K562 (cell line): ENCODE data around the gene NINL. TPM values are rescaled to one million over a fixed set of nuclear protein-coding genes. Genes with fewer than 3 reads are reported as not detected.

ENCODE experiments used
- ATAC-seq: fragments of 200-7000 bp; cut with Tn5 transposase; 3 replicates; pipeline ENCODE4 v1.9.1; 2020; ENCODE audit warnings: moderate library complexity
- BruUV-seq: library from RNA; stranded (reverse); fragments of 400-500 nt; replicated peaks from 2 replicates; lab custom pipeline; 2021; lab: Mats Ljungman, UMichigan
- CTCF ChIA-PET: fragments of 300-600 bp; formaldehyde crosslinking; extraction: SDS; loops from one replicate; lab custom pipeline; 2021; ENCODE audit warnings: low intra/inter-chr PET ratio; lab: Yijun Ruan, JAX
- POLR2A ChIA-PET: fragments of 300-600, 350-650 bp; sonication (Branson Sonifier 250); formaldehyde crosslinking; extraction: SDS; loops from one replicate; lab custom pipeline; 2021; ENCODE audit warnings: antibody characterized with exemption, inconsistent platforms; lab: Yijun Ruan, JAX
- DNase-seq, 4 experiments: peaks; one replicate each; pipeline versions ENCODE4 v3.0.0 to v3.0.0-alpha.2; 2011 to 2018; ENCODE audit warnings: low spot score in 3 of 4, mixed read lengths in 3 of 4; ENCODE audit errors: extremely low read depth in 1 of 4
- FAIRE-seq: peaks from 2 replicates; lab custom pipeline; 2011; peaks lifted over from hg19 to GRCh38; lab: Jason Lieb, UNC
- H2AFZ ChIP-seq: 2 replicates; pipeline ENCODE4 v1.6.0; 2011; ENCODE audit warnings: low read depth, low read length, control low read depth, inconsistent platforms
- H3K27ac ChIP-seq: fragments of 200-600 bp; 3 replicates; pipeline ENCODE4 v1.8.0; 2011; ENCODE audit warnings: low read depth, mild to moderate bottlenecking, control low read depth, inconsistent platforms, low read length, moderate library complexity, mixed read lengths; ENCODE audit errors: extremely low read depth
- H3K27me3 ChIP-seq, 2 experiments: fragments of 300-600 bp in 1 of 2; 2 replicates in 1 of 2; 3 replicates in 1 of 2; pipeline versions ENCODE4 v1.6.0 to v1.8.0; 2011; ENCODE audit warnings: inconsistent platforms in 2 of 2, low read length in 2 of 2, mild to moderate bottlenecking in 1 of 2, mixed read lengths in 1 of 2, moderate library complexity in 1 of 2; ENCODE audit not compliant: control insufficient read depth in 2 of 2, insufficient read depth in 2 of 2
- H3K36me3 ChIP-seq: fragments of 300-600 bp; 3 replicates; pipeline ENCODE4 v1.8.0; 2011; ENCODE audit warnings: mild to moderate bottlenecking, low read length, inconsistent platforms; ENCODE audit not compliant: control insufficient read depth, insufficient read depth
- H3K4me1 ChIP-seq, 2 experiments: fragments of 200-600 bp in 1 of 2; replicated peaks in 1 of 2; 2 replicates in 1 of 2; 3 replicates in 1 of 2; pipeline versions ENCODE4 v1.5.1 to v1.8.0; 2011; ENCODE audit warnings: inconsistent platforms in 2 of 2, low read length in 2 of 2, mild to moderate bottlenecking in 1 of 2, mixed read lengths in 1 of 2, moderate library complexity in 1 of 2; ENCODE audit not compliant: control insufficient read depth in 2 of 2, insufficient read depth in 2 of 2
- H3K4me2 ChIP-seq: 2 replicates; pipeline ENCODE4 v1.6.1; 2011; ENCODE audit warnings: low read length, control low read depth, inconsistent platforms, mixed read lengths; ENCODE audit not compliant: insufficient read depth
- H3K4me3 ChIP-seq: fragments of 200-600 bp; sonication (generic), shearing (Covaris generic); 2 replicates; pipeline ENCODE4 v1.5.1; 2016; ENCODE audit warnings: control low read depth, inconsistent platforms
- H3K79me2 ChIP-seq: fragments of 200-600 bp; 3 replicates; pipeline ENCODE4 v1.8.0; 2011; ENCODE audit warnings: low read length, inconsistent platforms; ENCODE audit not compliant: control insufficient read depth, insufficient read depth
- H3K9ac ChIP-seq, 2 experiments: 2 replicates each; pipeline versions ENCODE4 v1.6.0 to v1.6.1; 2011; ENCODE audit warnings: low read depth in 2 of 2, low read length in 2 of 2, control low read depth in 1 of 2, inconsistent platforms in 1 of 2, mild to moderate bottlenecking in 1 of 2, mixed read lengths in 1 of 2; ENCODE audit not compliant: insufficient read depth in 1 of 2
- H3K9me1 ChIP-seq: one replicate; pipeline ENCODE4 v1.6.0; 2011; ENCODE audit warnings: inconsistent platforms, mild to moderate bottlenecking, low read length, moderate library complexity; ENCODE audit not compliant: control insufficient read depth, insufficient read depth
- H3K9me3 ChIP-seq: replicated peaks from 2 replicates; pipeline ENCODE4 v1.5.1; 2011; ENCODE audit warnings: low read depth, low read length, inconsistent platforms; ENCODE audit not compliant: control insufficient read depth, insufficient read depth
- H4K20me1 ChIP-seq: replicated peaks from 2 replicates; pipeline ENCODE4 v1.6.1; 2011; ENCODE audit warnings: low read length, inconsistent platforms, mixed read lengths; ENCODE audit not compliant: control insufficient read depth, insufficient read depth
- COPS2 ChIP-seq: fragments of 450-650 bp; conservative IDR thresholded peaks from 2 replicates; pipeline ENCODE4 v1.6.1; 2016; ENCODE audit warnings: mild to moderate bottlenecking, moderate library complexity
- HMGXB4 ChIP-seq: sonication (generic); formaldehyde crosslinking; IDR thresholded peaks from 2 replicates; pipeline ENCODE4 v1.8.1; 2023; ENCODE audit warnings: mild to moderate bottlenecking, missing genetic modification reagents
- KAT7 ChIP-seq: sonication (generic); formaldehyde crosslinking; IDR thresholded peaks from 2 replicates; pipeline ENCODE4 v1.8.0; 2022; ENCODE audit warnings: missing genetic modification reagents, mild to moderate bottlenecking, borderline replicate concordance
- KLF6 ChIP-seq: fragments of 250-450 bp; sonication (Bioruptor Pico); IDR thresholded peaks from 2 replicates; pipeline ENCODE4 v1.4.0; 2020; ENCODE audit warnings: mild to moderate bottlenecking, moderate library complexity, borderline replicate concordance
- PHB2 ChIP-seq: fragments of 450-650 bp; IDR thresholded peaks from 2 replicates; pipeline ENCODE4 v1.6.1; 2017; ENCODE audit warnings: low read depth
- PHTF2 ChIP-seq: fragments of 250-450 bp; sonication (Bioruptor Pico); IDR thresholded peaks from 2 replicates; pipeline ENCODE4 v1.5.0; 2021; ENCODE audit warnings: mild to moderate bottlenecking
- RBBP5 ChIP-seq: fragments of 200-600 bp; sonication (generic); IDR thresholded peaks from 2 replicates; pipeline ENCODE4 v1.6.1; 2012; ENCODE audit warnings: borderline replicate concordance, mild to moderate bottlenecking, low read length, control low read depth, inconsistent platforms; ENCODE audit not compliant: insufficient read depth, poor library complexity, severe bottlenecking
- SP2 ChIP-seq: IDR thresholded peaks from 2 replicates; pipeline ENCODE4 v1.6.1; 2011; ENCODE audit warnings: mild to moderate bottlenecking, low read depth, low read length, moderate library complexity; ENCODE audit not compliant: poor library complexity, severe bottlenecking; ENCODE audit errors: extremely low read depth
- TRIM28 ChIP-seq: fragments of 450-650 bp; IDR thresholded peaks from 2 replicates; pipeline ENCODE4 v1.6.1; 2017
- WHSC1 ChIP-seq: IDR thresholded peaks from one replicate; pipeline ENCODE4 v1.6.1; 2012; ENCODE audit warnings: low read length, control low read depth, inconsistent platforms
- ZNF263 ChIP-seq: sonication (generic); formaldehyde crosslinking; IDR thresholded peaks from 2 replicates; pipeline ENCODE4 v1.8.0; 2022; ENCODE audit warnings: mild to moderate bottlenecking, missing genetic modification reagents, borderline replicate concordance
- WGBS: fragments of 100-300 bp; shearing (Covaris generic); methylation state at CpG from one replicate; pipeline ENCODE4 v1.1.6; 2016; ENCODE audit warnings: low coverage, mixed read lengths; ENCODE audit not compliant: insufficient coverage; ENCODE audit errors: missing lambda C conversion rate; 5-methylcytosine and 5-hydroxymethylcytosine counted together
- in situ Hi-C: fragments of 300-500 bp; cut with MboI; formaldehyde crosslinking; loops from 4 replicates; pipeline ENCODE4 v1.15.0; 2018; ENCODE audit warnings: inconsistent platforms, mixed read lengths
- intact Hi-C: fragments of 100-400 bp; cut with micrococcal nuclease; formaldehyde crosslinking; loops from 2 replicates; pipeline ENCODE4 v1.14.2; 2022
- polyA plus RNA-seq, 8 experiments: library from polyadenylated mRNA; depleted of rRNA in 4 of 8; stranded (reverse) in 5 of 8; unstranded in 3 of 8; fragments of >200 nt; fragmentation: Nextera tagmentation in 2 of 8; fragmentation: Illumina TruSeq in 1 of 8; extraction: Ambion mirVana in 2 of 8; extraction: Trizol in 1 of 8; gene quantifications; 2 replicates each; pipeline versions ENCODE4 v1.2.1 to v1.2.3, GENCODE V29; 2011 to 2014; ENCODE audit warnings: inconsistent platforms in 1 of 8, missing spikeins in 1 of 8
- total RNA-seq, 7 experiments: library from RNA; depleted of rRNA in 6 of 7; stranded (reverse); fragments of >200 nt in 6 of 7; fragmentation: Illumina TruSeq in 2 of 7; extraction: Trizol in 2 of 7; gene quantifications; 2 replicates each; pipeline versions ENCODE4 v1.2.1 to v1.2.3, GENCODE V29; 2011 to 2021; ENCODE audit warnings: low replicate concordance in 1 of 7
- TF ChIP-seq, protein P1 (sequence below): fragments of 250-450 bp; sonication (Bioruptor Pico); IDR thresholded peaks from 2 replicates; pipeline ENCODE4 v1.8.0; 2022; ENCODE audit warnings: moderate library complexity, mild to moderate bottlenecking, inconsistent platforms
- TF ChIP-seq, protein P2 (sequence below): fragments of 450-650 bp; IDR thresholded peaks from 2 replicates; pipeline ENCODE4 v1.7.0; 2016; ENCODE audit warnings: borderline replicate concordance

The NINL gene
- total and polyA plus RNA-seq, 9 of the 15 experiments (the other 6 are each of a cell fraction or from before 2014, with no cell fraction given), result 0.03 to 0.22 (median 0.05) TPM; not detected in 5

GRCh38 chr20:25527949-25528348 is 57.4 kb downstream of the NINL start:
- 0% methylated on average over 2 of the region's 2 CpGs for WGBS
- FAIRE-seq (no peak), DNase-seq (no peak), ATAC-seq (no peak)
- no peak overlapping the region for H3K4me2 ChIP-seq
- TF ChIP-seq ZNF263 (CRISPR knock-in tag) (no peak), TRIM28 (no peak), KLF6 (CRISPR knock-in tag) (no peak), WHSC1 (no peak)
- TF ChIP-seq, protein P1, sequence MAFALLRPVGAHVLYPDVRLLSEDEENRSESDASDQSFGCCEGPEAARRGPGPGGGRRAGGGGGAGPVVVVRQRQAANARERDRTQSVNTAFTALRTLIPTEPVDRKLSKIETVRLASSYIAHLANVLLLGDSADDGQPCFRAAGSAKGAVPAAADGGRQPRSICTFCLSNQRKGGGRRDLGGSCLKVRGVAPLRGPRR (CRISPR knock-in tag), result no peak
- no peak overlapping the region for H2AFZ ChIP-seq
- no peaks in the 10 kb centered on the region for H3K9me3 ChIP-seq
- H3K27ac ChIP-seq, result no peak overlapping the region
- H3K4me1 ChIP-seq, result no peaks in the 10 kb centered on the region
- H4K20me1 ChIP-seq, result no peaks in the 10 kb centered on the region
- no peaks in the 10 kb centered on the region for H3K36me3 ChIP-seq
- H3K4me3 ChIP-seq, result no peak overlapping the region
- H3K27me3 ChIP-seq, result peaks cover 0 to 26% of the 10 kb centered on the region in 2 experiments; a peak in 3 of 5 replicates
- no TSS peak for BruUV-seq
- intact Hi-C loops, result no loop called here
- ChIA-PET POLR2A (no interaction called here), CTCF (no interaction called here)
- H3K79me2 ChIP-seq, result no peaks in the 10 kb centered on the region
- no peak overlapping the region for H3K9ac ChIP-seq
- no peaks in the 10 kb centered on the region for H3K9me1 ChIP-seq
- in situ Hi-C loops, result no loop called here

- DNase-seq (no peak), ATAC-seq (no peak), FAIRE-seq (no peak)
- intact Hi-C loops (no loop called here), in situ Hi-C loops (no loop called here)
- CTCF ChIA-PET, result no interaction called here
- Histone ChIP-seq H3K4me3 (no peak overlapping the region), H4K20me1 (no peaks in the 10 kb centered on the region), H3K27me3 (peaks cover 0 to 14% of the 10 kb centered on the region in 2 experiments; a peak in 3 of 5 replicates), H3K36me3 (no peaks in the 10 kb centered on the region), H3K79me2 (no peaks in the 10 kb centered on the region), H3K4me2 (no peak overlapping the region), H3K4me1 (no peaks in the 10 kb centered on the region), H3K9me1 (no peaks in the 10 kb centered on the region), H3K9me3 (no peaks in the 10 kb centered on the region), H2AFZ (no peak overlapping the region), H3K9ac (no peak overlapping the region), H3K27ac (no peak overlapping the region)
- POLR2A ChIA-PET, result no interaction called here
- WGBS, result 0% methylated on average over 7 of the region's 9 CpGs
- BruUV-seq, result no TSS peak
- TF ChIP-seq COPS2 (no peak), SP2 (no peak), RBBP5 (no peak), HMGXB4 (CRISPR knock-in tag) (no peak), PHTF2 (CRISPR knock-in tag) (no peak), KAT7 (no peak), PHB2 (no peak)
- TF ChIP-seq, protein P2, sequence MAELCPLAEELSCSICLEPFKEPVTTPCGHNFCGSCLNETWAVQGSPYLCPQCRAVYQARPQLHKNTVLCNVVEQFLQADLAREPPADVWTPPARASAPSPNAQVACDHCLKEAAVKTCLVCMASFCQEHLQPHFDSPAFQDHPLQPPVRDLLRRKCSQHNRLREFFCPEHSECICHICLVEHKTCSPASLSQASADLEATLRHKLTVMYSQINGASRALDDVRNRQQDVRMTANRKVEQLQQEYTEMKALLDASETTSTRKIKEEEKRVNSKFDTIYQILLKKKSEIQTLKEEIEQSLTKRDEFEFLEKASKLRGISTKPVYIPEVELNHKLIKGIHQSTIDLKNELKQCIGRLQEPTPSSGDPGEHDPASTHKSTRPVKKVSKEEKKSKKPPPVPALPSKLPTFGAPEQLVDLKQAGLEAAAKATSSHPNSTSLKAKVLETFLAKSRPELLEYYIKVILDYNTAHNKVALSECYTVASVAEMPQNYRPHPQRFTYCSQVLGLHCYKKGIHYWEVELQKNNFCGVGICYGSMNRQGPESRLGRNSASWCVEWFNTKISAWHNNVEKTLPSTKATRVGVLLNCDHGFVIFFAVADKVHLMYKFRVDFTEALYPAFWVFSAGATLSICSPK, result no peak
Observed at GRCh38 chr20:25526446-25526845, 58.9 kb downstream of the NINL start.
